Small intestine (tissue), 7 donors: ENCODE data around the gene LSM14B. TPM values are rescaled to one million over a fixed set of nuclear protein-coding genes. Genes with fewer than 3 reads are reported as not detected.

Experiments
- DNase-seq, 2 donors: peaks; one replicate each; pipeline versions ENCODE4 v3.0.0 to v3.0.0-alpha.2; 2013
- FAIRE-seq: peaks from 2 replicates; lab custom pipeline; 2012; peaks lifted over from hg19 to GRCh38; lab: Jason Lieb, UNC
- H3K27ac ChIP-seq, 3 donors: one replicate each; pipeline ENCODE4 v1.5.1; 2013; ENCODE audit warnings: low read length in 2 of 3, mild to moderate bottlenecking in 2 of 3, control low read depth in 1 of 3, inconsistent platforms in 1 of 3, low read depth in 1 of 3, moderate library complexity in 1 of 3
- H3K27me3 ChIP-seq, 3 donors: one replicate each; pipeline ENCODE4 v1.6.1; 2013; ENCODE audit warnings: low read length in 3 of 3, inconsistent platforms in 1 of 3; ENCODE audit not compliant: control insufficient read depth in 3 of 3, insufficient read depth in 3 of 3
- H3K36me3 ChIP-seq, 3 donors: one replicate each; pipeline ENCODE4 v1.6.1; 2013; ENCODE audit warnings: low read length in 3 of 3, inconsistent platforms in 1 of 3, low read depth in 1 of 3, mild to moderate bottlenecking in 1 of 3, moderate library complexity in 1 of 3; ENCODE audit not compliant: control insufficient read depth in 3 of 3, insufficient read depth in 2 of 3
- H3K4me1 ChIP-seq, 3 donors: one replicate each; pipeline ENCODE4 v1.6.1; 2013; ENCODE audit warnings: low read length in 2 of 3, inconsistent platforms in 1 of 3, low read depth in 1 of 3, mild to moderate bottlenecking in 1 of 3, moderate library complexity in 1 of 3; ENCODE audit not compliant: control insufficient read depth in 3 of 3, insufficient read depth in 2 of 3
- H3K4me3 ChIP-seq, 3 donors: one replicate each; pipeline ENCODE4 v1.5.1; 2013; ENCODE audit warnings: low read length in 3 of 3, control low read depth in 1 of 3, inconsistent platforms in 1 of 3, low read depth in 1 of 3, mild to moderate bottlenecking in 1 of 3, moderate library complexity in 1 of 3
- H3K9me3 ChIP-seq, 2 donors: one replicate each; pipeline ENCODE4 v1.6.1; 2013; ENCODE audit warnings: low read depth in 1 of 2, low read length in 1 of 2; ENCODE audit not compliant: control insufficient read depth in 2 of 2, insufficient read depth in 1 of 2
- WGBS, 3 donors: extraction: QIAGEN DNeasy Blood & Tissue Kit; methylation state at CpG; one replicate each; pipeline ENCODE4 v1.1.7; 2013; 5-methylcytosine and 5-hydroxymethylcytosine counted together
- polyA plus RNA-seq, 4 donors: library from polyadenylated mRNA; stranded (reverse) in 3 of 4; unstranded in 1 of 4; fragments of 200-250 nt in 3 of 4; fragments of 120-200 nt in 1 of 4; gene quantifications; one replicate each; pipeline versions ENCODE4 v1.2.1 to v1.2.3, GENCODE V29; 2013
- donor health status: healthy with polysubstance abuse.
- donor health status: control.
- donor health status: control.
- donor health status: Bipolar disorder and iron deficiency.
- donor health status: healthy.

The LSM14B gene
- polyA plus RNA-seq, 4 donors = 11.9 to 47.0 (median 18.2) TPM

DNA sequence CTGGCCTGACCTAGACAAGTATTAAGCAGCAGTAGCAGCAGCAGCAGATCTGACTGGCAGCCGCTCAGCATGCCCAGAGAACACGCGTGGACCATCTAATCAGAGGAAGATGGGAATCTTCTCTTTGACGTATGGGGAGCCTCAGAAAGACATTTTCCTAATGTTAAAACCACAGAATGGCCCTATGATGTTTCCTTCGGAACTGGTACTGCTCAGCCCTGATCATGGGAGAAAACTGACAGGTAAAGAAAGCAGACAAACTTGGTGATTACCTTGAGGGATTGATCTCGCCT is 14.8 kb downstream of the LSM14B start:
- Histone ChIP-seq H3K9me3 (no peaks in the 10 kb centered on the region), H3K4me3 (no peak overlapping the region), H3K27me3 (no peaks in the 10 kb centered on the region), H3K36me3 (peaks cover 19 to 78% (median 24%) of the 10 kb centered on the region in 3 donors), H3K27ac (no peak overlapping the region), H3K4me1 (peaks cover 0 to 11% (median 6%) of the 10 kb centered on the region in 3 donors)
- WGBS, 3 donors = 67 to 78% (median 75%) methylated on average over 6 of the region's 6 CpGs
- FAIRE-seq = no peak
- DNase-seq = no peak

DNA sequence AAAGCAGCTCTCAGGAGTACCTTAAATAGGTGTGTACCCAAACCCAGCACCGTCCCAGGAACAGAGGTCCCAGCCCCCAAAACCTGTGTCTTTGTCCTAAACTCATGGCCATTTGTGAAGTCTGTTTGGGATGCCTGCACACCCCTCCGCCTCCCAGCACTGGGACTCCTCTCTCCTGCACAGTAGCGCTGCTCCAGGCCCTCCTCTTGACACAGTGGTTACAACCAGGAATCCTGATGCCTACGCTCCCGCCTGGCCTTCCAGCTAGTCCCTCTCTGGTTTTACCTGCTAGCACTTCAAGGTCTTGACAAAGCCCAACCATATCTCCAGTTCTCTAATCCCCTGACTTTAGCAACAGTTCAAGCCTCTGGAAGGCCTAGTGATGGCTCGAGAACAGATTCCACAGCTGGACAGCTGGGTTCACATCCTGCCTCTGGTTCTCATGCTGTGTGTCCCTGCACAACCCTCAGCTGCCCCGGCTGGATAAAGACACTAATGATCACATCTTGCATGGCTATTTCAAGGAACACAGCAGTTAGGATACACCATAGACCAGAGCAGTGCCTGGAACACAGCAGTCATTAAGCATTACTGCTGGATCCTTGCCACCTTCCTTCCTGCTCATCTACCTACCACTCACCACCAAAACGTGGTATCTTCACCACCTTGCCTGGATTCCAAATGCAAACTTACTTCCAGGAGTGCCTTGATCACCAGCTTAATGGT is 15.4 kb downstream of the LSM14B start:
- 78 to 83% (median 81%) methylated on average over 8 of the region's 8 CpGs for WGBS, 3 donors
- peaks cover 19 to 72% (median 22%) of the 10 kb centered on the region in 3 donors for H3K36me3 ChIP-seq

DNA sequence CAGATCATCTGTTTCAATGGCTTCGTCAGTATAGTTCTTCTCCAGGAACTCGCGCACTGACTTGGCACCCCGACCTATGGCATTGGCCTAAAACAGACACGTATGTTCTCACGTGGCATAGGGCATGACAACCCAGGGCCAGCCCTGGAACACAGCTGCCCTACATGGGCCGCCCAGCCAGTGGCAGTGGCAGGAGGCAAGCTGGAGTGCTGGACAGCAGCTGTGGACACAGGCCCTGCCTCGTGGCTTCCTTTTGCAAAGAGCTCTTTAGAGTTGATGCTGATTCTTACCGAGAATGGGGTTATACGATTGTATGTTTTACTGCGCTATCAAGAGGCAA is 15.9 kb downstream of the LSM14B start:
- no peaks in the 10 kb centered on the region for H3K9me3 ChIP-seq
- FAIRE-seq (no peak), DNase-seq (no peak)
- WGBS, 3 donors = 83 to 91% (median 84%) methylated on average over 11 of the region's 11 CpGs
- no peak overlapping the region for H3K4me3 ChIP-seq
- no peak overlapping the region for H3K27ac ChIP-seq
- H3K4me1 ChIP-seq = peaks cover 0 to 12% (median 6%) of the 10 kb centered on the region in 3 donors
- peaks cover 19 to 66% (median 22%) of the 10 kb centered on the region in 3 donors for H3K36me3 ChIP-seq
- no peaks in the 10 kb centered on the region for H3K27me3 ChIP-seq

More for the DNA sequence above, 15.4 kb downstream of the LSM14B start:
- peaks cover 0 to 12% (median 6%) of the 10 kb centered on the region in 3 donors for H3K4me1 ChIP-seq
- FAIRE-seq (no peak), DNase-seq (no peak)
- H3K4me3 ChIP-seq = no peak overlapping the region
- no peaks in the 10 kb centered on the region for H3K9me3 ChIP-seq
- H3K27me3 ChIP-seq = no peaks in the 10 kb centered on the region
- H3K27ac ChIP-seq = no peak overlapping the region

DNA sequence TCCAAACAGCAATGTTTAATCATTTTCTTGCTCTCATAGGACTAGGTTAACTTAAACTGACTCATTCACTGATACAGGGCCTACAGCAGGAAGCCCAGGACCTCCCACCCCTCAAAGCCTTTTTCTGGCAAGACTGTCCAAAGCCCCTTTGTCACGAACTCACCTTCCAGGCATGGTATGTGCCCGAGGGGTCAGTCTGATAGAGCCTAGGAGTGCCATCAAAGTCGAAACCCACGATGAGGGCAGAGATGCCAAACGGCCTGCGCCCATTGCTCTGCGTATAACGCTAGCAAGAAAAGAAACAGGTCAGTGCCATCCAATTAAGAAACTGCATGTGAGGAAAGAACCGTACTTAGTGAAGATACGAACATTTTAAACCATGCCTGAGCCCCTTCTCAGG is 16.6 kb downstream of the LSM14B start:
- H3K9me3 ChIP-seq = no peaks in the 10 kb centered on the region
- WGBS, 3 donors = 92 to 95% (median 93%) methylated on average over 10 of the region's 10 CpGs
- H3K4me1 ChIP-seq = peaks cover 0 to 12% (median 6%) of the 10 kb centered on the region in 3 donors
- FAIRE-seq = no peak
- no peak overlapping the region for H3K27ac ChIP-seq
- no peaks in the 10 kb centered on the region for H3K27me3 ChIP-seq
- H3K36me3 ChIP-seq = peaks cover 19 to 59% (median 22%) of the 10 kb centered on the region in 3 donors
- no peak overlapping the region for H3K4me3 ChIP-seq
- no peak for DNase-seq

DNA sequence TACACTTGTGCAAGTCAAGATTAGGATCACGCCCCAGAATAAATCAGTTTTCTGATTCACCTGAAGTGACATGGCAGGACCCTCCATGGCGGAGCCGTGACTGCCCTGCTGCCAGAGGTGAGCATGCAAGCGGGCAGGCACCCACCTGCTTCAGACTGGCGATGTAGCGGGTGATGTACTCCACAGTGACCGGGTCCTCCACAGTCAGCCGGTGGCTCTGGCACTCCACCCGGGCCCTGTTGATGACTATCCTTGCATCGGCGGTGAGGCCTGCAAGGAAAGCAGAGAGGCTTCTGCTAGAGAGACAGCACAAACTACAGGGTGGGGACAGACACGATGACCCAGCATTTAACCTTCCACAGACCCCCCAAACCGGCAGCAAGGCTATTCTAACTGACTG is 17.4 kb downstream of the LSM14B start:
- H3K36me3 ChIP-seq = peaks cover 19 to 54% (median 22%) of the 10 kb centered on the region in 3 donors

DNA sequence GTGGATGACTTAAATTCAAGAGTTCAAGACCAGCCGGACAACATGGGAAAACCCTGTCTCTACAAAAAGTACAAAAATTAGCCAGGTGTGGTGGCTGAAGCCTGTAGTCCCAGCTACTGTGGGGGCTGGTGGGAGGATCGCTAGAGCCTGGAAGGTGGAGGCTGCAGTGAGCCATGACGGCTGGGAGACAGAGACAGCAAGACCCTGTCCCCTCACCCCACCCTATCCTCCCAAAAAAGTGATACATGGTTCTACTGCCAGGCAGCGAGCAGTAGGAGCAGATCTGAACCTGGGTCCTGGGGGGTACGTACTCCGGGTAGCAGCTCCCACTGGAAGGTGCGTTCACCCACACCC is 18.7 kb downstream of the LSM14B start:
- 71 to 82% (median 81%) methylated on average over 7 of the region's 7 CpGs for WGBS, 3 donors
- Histone ChIP-seq H3K9me3 (no peaks in the 10 kb centered on the region), H3K27me3 (no peaks in the 10 kb centered on the region), H3K36me3 (peaks cover 9 to 51% (median 22%) of the 10 kb centered on the region in 3 donors), H3K4me3 (peak overlapping the region in 1 of 3 donors; percentile 98), H3K27ac (peak overlapping the region in 2 of 3 donors; percentile 34 to 46), H3K4me1 (peaks cover 4 to 17% (median 9%) of the 10 kb centered on the region in 3 donors)
- DNase-seq (no peak), FAIRE-seq (no peak)

More for the DNA sequence above, 17.4 kb downstream of the LSM14B start:
- Histone ChIP-seq H3K27ac (no peak overlapping the region), H3K4me1 (peaks cover 2 to 14% (median 6%) of the 10 kb centered on the region in 3 donors), H3K27me3 (no peaks in the 10 kb centered on the region), H3K9me3 (no peaks in the 10 kb centered on the region), H3K4me3 (no peak overlapping the region)
- 88 to 93% (median 92%) methylated on average over 13 of the region's 13 CpGs for WGBS, 3 donors
- no peak for FAIRE-seq
- no peak for DNase-seq

DNA sequence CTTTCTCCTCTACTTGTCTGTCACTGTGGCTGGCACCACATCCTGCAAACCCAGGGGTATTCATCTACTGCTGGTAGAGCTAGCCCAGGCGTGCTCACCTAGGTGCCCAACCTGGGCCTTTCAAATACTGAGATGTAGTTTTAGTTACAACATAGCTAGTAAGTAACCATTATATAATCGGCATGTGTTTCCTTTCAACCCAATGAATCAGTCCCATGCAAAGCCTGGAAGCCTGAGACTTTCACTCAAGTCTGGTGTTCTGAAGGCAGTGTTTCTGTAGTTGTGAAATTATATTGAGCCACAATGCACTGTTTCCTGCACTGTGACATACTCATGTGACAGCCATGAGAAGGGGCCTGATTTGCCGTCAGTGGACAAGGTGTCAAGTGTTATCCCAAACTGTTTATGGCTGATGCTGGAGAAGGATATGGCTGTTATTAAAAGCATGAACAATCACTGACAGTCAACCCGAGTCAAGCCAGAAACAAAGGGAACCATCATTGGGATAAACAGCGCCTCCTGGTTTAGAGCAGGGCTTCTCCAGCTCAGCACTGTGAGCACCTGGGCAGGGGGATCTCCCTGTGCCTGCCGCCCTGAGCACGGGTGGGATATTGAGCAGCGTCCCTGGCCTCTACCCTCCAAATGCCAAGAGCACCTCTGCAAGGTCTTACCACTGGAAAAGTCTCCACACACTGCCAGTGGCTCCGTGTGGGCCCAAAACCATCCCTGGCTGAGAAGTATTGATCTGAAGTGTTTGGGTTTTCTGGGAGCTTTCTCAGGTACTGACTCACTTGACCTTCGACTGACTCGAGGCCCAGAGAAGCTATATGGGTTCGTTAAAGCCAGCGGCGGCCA is 19.3 kb downstream of the LSM14B start:
- peak overlapping the region; percentile 62 to 96 (median 94) for H3K27ac ChIP-seq
- DNase-seq (peak; percentile 49 to 69), FAIRE-seq (no peak)
- H3K4me3 ChIP-seq = peak overlapping the region; percentile 58 to 98 (median 83)
- H3K4me1 ChIP-seq = peaks cover 4 to 17% (median 11%) of the 10 kb centered on the region in 3 donors
- 12 to 21% (median 18%) methylated on average over 14 of the region's 14 CpGs for WGBS, 3 donors
- no peaks in the 10 kb centered on the region for H3K27me3 ChIP-seq
- no peaks in the 10 kb centered on the region for H3K9me3 ChIP-seq
- peaks cover 6 to 53% (median 20%) of the 10 kb centered on the region in 3 donors for H3K36me3 ChIP-seq

DNA sequence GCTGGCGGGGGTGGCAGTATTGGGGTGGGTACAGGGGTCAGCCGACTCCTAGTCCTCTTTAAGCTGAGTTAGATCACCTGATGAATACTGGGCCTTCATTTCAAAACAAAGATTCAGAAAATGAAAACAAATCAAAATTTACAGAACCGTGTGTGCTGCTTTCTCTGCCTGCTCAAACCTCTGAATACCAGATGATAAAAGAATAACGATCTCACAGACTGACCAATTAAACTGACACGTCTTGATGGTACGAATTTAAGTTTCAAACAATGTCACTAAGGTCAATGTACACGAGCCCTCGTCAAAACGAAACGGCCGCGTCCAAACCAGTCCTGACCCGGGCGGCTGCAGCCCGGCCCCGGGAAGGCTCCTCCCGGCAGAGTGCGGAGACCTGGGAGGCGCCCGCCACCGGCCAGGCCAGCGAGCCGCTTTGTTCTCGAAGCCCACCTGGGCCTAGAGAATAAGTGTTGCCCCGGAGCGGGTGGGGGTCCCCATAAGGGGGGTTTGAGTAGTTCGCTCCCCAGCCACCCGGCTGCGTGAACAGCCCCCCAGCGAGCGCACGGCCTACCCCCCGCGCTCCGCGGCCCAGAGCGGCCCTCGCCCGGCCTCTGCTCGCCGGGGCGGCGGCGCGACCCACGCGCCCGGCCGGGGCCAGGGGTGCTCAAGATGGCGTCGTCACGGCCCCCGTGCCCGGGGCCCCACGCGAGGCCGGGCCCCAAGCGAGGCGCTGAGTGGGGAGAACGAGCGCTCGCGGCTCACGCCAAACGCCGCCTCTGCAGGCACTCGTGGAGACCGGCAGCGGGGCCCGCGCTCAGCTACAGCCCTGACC is 20.2 kb downstream of the LSM14B start:
- Histone ChIP-seq H3K4me3 (peak overlapping the region; percentile 58 to 98 (median 83)), H3K27me3 (no peaks in the 10 kb centered on the region), H3K9me3 (no peaks in the 10 kb centered on the region), H3K4me1 (peaks cover 4 to 17% (median 11%) of the 10 kb centered on the region in 3 donors), H3K27ac (peak overlapping the region; percentile 62 to 96 (median 94)), H3K36me3 (peaks cover 6 to 50% (median 18%) of the 10 kb centered on the region in 3 donors)
- WGBS, 3 donors = 0 to 1% (median 1%) methylated on average over 49 to 71 of the region's 71 CpGs
- peak in 1 of 2 donors; percentile 42 for DNase-seq
- no peak for FAIRE-seq
